Measurements from ENCODE around the gene CEP170B.

DNA sequence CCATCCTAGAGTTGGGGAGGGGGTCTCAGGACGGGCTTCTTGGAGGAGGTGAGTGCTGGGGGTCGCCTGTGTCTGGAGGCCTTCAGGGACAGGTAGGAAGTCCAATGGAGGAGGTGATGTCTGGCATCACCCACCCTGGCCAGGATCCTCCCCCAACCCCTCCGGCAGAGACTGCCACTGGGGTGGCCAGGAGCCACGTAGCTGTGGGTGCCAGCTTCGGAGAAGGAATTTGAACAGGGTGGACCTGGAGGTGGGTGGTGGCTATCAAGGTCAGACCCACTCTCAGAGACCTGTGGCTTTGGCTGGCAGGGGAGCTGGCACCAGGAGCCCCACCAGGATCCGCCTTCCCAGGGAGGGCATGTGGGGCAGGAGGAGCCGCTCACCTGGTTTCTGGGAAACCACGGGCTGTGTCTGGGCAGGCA, 9.1 kb downstream of the CEP170B start:
- TF ChIP-seq CTCF (IDR thresholded peaks at IDR 0.05) (no peak), POLR2A (IDR thresholded peaks at IDR 0.05; ENCODE audit: low read length) (no peak), SMC3 (IDR thresholded peaks at IDR 0.05) (no peak), REST (IDR thresholded peaks at IDR 0.05) (no peak), FOSB (CRISPR knock-in tag; IDR thresholded peaks at IDR 0.05) (no peak), BHLHE40 (IDR thresholded peaks at IDR 0.05; ENCODE audit: low read depth, low read length) (no peak), JUN (IDR thresholded peaks at IDR 0.05) (no peak), MAX (IDR thresholded peaks at IDR 0.05) (no peak), SREBF2 (IDR thresholded peaks at IDR 0.05) (no peak), MAFK (IDR thresholded peaks at IDR 0.05; ENCODE audit: partially characterized antibody) (no peak), ESRRA (IDR thresholded peaks at IDR 0.05; ENCODE audit: borderline replicate concordance, low read length) (no peak)
- TF ChIP-seq, protein P1, sequence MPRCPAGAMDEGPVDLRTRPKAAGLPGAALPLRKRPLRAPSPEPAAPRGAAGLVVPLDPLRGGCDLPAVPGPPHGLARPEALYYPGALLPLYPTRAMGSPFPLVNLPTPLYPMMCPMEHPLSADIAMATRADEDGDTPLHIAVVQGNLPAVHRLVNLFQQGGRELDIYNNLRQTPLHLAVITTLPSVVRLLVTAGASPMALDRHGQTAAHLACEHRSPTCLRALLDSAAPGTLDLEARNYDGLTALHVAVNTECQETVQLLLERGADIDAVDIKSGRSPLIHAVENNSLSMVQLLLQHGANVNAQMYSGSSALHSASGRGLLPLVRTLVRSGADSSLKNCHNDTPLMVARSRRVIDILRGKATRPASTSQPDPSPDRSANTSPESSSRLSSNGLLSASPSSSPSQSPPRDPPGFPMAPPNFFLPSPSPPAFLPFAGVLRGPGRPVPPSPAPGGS (IDR thresholded peaks at IDR 0.05), result no peak
